NT2/D1 (cell line): ENCODE data around the gene ZSWIM4.

Experiments
- SUZ12 ChIP-seq: IDR thresholded peaks from 2 replicates; pipeline ENCODE4 v1.6.1; 2011; ENCODE audit not compliant: insufficient read length, insufficient read depth; ENCODE audit errors: extremely low read depth
- YY1 ChIP-seq: IDR thresholded peaks from 2 replicates; pipeline ENCODE4 v1.6.1; 2011; ENCODE audit not compliant: insufficient read length, insufficient read depth
- ZNF274 ChIP-seq: IDR thresholded peaks from 2 replicates; pipeline ENCODE4 v1.6.1; 2011; ENCODE audit warnings: mild to moderate bottlenecking, low read depth, low read length

DNA sequence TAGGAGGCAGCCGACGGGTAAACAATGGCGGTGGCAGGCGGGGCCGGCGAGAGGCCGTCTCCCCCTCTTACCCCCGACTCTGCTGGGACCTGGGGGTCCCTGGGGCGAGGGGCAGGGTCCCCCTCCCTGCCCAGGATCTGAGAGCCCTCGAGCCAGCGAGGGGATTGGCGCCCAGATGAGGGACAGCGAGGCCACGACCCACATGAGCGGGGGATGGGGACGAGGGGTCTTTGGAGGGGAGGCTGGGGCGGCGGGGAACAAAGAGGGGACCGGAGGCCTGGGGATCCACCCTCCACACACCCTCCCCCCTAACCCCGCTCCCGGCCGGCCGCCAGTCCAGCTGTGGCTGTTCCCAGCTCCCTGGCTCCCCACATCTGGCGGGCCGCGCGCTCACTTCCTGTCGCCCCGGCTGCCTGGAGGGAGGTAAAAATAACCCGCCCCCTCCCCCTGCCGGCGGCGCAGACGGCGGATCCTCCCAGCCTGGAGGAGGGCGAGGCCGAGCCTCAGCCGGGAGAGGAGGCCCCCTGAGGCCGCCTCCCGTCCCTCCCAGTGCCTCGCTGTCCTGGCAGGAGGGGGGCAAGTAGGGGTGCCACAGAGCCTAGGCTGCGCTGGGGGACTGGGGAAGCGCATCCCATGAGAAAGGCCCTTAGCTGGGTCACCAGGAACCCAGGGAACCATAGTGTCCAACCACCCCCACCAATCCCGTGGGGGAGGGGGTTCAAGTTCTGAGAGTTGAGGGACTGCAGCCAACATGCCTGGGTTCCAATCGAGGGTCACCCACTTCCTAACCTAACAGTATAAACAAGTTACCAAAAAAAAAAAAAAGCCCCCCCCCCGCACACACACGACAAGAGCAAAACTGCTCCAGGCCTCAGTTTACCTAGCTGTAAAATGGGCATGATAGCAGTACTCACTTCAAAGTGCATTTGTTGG lies 52.4 kb downstream of the ZSWIM4 start:
- no peak for TF ChIP-seq ZNF274
- TF ChIP-seq SUZ12: no peak
- TF ChIP-seq YY1: no peak
